HPDE6-E6E7 (cell line): ENCODE data around the gene SLC6A1.
"Not testable (repeated sequence)": the region's sequence is repeated elsewhere in the genome, so short reads cannot be mapped to it uniquely, and the experiment has no call there.

Source experiments
- DNase-seq: peaks from one replicate; pipeline ENCODE4 v3.0.0; 2011; ENCODE audit warnings: missing footprints; ENCODE audit errors: extremely low spot score

SLC6A1 gene

DNA sequence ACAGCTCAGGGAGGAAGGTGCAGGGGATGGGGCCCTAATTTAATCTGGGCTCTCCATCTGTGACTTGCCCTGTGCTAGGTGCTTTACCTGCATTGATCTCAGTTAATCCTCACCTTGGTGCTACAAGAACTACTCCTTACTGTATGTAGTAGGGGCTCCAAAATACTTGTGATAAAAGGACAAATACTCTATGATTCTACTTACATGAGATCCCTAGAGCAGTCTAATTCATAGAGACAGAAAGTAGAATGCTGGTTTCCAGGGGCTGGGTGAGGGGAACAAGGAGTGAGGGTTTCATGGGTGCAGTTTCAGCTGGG, 67.2 kb downstream of the SLC6A1 start:
- DNase-seq: no peak

DNA sequence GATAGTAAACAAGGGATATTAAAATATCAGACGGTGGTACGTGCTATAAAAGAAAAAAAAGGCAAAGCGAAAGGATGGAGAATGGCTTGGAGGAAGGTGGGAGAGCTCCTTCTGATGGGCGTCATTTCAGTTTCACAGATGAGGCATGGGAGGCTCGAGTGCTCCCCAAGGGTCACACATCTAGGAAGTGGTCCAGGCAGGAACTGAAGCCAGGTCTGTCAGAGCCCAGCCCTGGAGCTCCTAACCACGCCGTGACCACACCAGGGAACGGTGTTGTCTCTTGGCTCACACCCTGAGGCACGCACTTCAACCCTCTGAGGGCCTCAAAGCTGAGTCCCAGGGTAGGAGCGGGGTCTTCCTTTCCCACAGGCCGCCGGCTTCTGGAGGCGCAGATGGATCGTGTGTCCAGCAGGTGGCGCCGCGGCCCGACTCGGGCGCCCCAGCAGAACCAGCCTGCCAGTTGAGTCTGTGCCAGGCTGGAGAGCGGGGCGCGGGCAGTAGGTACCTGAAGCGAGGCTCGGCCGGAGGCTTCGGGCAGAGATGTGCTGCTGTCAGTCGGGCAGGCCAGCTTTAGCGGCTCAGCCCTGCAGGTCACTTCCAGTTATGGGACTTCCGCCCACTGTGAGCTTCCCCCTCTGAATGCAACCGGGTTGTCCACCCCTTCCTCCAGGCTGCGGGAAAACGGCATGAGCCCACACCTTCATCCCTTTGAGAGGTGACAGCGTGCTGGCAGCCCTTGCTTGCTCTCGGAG, 68.1 kb downstream of the SLC6A1 start:
- DNase-seq: peak; percentile 17

DNA sequence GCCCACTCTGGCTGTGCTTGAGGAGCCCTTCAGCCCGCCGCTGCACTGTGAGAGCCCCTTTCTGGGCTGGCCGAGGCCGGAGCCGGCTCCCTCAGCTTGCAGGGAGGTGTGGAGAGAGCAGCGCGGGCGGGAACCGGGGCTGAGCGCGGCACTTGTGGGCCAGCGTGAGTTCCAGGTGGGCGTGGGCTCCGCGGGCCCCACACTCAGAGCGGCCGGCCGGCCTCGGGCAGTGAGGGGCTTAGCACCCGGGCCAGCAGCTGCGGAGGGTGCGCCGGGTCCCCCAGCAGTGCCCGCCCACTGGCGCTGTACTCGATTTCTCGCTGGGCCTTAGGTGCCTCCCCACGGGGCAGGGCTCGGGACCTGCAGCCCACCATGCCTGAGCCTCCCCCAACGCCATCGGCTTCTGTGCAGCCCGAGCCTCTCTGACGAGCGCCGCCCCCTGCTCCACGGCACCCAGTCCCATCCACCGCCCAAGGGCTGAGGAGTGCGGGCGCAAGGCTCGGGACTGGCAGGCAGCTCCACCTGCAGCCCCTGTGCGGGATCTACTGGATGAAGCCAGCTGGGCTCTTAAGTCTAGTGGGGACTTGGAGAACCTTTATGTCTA, 68.8 kb downstream of the SLC6A1 start:
- DNase-seq: not testable (repeated sequence)

DNA sequence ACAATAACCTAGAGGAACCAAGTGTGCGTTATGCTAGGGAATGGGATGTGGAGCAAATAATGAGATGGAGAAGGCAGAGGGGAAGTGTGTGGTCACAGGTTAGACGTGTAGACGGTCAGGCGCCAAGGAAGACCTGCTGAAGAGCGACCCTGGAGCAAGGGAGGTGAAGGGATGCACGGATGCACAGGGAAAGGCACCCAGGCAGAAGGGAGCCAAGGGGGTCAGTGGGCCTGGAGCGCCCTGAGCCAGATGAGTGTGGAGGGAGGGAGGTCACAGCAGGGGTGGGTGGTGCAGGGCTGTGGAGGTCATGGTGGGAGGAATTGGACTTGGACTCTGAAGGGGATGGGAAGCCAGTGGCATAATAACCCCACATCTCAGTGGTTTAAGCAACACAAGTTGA, 70.2 kb downstream of the SLC6A1 start:
- no peak for DNase-seq

DNA sequence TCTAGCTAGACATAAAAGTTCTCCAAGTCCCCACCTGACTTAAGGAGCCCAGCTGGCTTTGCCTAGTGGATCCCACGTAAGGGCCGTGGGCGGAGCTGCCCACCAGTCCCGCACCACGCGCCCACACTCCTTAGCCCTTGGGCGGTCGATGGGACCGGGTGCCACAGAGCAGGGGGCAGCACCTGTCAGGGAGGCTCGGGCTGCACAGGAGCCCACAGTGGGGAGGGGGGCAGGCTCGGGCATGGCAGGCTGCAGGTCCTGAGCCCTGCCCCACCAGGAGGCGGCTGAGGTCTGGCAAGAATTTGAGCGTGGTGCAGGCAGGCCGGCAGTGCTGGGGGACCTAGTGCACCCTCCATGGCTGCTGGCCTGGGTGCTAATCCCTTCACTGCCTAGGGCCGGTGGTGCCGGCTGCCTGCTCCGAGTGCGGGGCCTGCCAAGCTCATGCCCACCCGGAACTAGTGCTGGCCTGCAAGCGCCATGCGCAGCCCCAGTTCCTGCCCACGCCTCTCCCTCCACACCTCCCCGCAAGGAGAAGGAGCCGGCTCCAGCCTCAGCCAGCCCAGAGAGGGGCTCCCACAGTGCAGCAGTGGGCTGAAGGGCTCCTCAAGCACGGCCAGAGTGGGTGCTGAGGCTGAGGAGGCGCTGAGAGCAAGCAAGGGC, 78.7 kb downstream of the SLC6A1 start:
- DNase-seq: no peak

DNA sequence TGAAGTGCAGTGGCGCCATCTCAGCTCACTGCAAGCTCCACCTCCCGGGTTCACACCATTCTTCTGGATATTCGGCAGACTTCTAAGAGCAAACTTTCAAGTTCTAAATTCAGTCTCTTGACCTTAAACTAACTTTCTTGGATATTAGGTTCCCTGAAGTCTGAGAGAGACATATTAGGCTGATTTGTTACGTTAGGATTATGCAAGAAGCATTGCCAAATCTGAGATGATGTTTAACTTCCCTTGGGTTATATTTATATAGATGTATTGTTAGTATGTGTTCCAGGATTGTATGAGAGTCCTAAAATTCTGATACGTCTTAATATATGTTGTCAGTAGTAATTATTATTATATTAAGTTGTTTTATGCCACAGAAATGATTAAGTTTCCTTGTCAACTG, 80.1 kb downstream of the SLC6A1 start:
- no peak for DNase-seq

DNA sequence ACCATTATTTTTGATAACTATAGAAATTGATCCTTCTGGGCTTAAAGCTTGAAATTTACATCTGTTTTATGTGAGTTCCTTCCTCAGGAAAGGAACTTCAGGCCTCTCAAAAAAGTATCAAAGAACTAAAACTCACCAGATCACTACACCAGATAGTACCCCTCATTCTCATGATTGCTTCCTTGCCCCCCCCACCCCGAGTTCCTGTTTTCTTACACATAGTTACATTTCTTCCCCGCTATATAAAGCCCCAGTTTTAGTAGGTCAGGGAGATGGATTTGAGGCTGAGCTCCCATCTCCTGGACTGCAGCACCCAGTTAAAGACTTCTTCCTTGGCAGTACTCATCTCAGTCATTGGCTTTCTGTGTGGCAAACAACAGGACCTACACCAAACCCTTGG, 81.5 kb downstream of the SLC6A1 start:
- no peak for DNase-seq

DNA sequence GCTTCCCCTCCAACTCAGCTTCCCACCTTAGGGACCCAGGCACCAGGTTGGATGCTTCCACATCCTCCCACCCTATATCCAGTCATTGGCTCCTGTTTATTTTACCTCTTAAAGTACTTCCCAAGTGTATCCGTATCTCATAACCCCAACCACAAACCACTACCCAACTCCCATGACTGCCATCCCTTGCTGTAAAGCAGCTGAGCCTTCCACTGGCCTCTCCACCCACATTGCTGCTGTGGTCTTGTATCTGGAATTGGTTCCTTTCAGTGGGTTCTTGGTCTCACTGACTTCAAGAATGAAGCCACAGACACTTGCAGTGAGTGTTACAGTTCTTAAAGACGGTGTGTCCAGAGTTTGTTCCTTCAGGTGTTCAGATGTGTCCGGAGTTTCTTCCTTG, 81.9 kb downstream of the SLC6A1 start:
- no peak for DNase-seq

DNA sequence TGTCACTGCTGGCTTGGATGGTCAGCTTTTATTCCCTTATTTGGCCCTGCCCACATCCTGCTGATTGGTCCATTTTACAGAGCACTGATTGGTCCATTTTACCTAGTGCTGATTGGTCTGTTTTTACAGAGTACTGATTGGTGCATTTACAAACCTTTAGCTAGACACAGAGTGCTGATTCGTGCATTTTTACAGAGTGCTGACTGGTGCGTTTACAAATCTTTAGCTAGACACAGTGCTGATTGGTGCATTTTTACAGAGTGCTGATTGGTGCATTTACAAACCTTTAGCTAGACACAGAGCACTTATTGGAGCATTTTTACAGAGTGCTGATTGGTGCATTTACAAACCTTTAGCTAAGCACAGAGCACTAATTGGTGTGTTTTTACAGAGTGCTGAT, 82.6 kb downstream of the SLC6A1 start:
- DNase-seq: not testable (repeated sequence)

DNA sequence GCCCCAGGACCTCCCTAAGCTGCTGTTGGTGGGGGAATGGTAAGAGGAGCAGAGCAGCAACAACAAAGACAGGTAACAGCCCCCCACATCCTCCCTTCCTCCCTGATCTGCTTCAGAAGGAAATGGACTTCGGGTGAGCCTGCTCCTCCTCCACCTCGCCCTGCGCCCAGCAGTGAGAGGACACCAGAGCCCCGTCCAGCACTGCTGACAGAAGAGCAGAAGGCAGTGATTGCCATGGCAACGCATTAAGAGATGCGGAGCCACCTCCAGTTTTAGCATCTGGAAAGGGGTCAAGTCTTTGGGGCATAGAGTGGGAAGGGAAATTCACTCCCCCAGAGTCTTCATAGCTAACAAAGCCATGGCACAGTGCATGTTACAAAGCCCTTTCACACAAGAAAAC, 84.2 kb downstream of the SLC6A1 start:
- DNase-seq: no peak

DNA sequence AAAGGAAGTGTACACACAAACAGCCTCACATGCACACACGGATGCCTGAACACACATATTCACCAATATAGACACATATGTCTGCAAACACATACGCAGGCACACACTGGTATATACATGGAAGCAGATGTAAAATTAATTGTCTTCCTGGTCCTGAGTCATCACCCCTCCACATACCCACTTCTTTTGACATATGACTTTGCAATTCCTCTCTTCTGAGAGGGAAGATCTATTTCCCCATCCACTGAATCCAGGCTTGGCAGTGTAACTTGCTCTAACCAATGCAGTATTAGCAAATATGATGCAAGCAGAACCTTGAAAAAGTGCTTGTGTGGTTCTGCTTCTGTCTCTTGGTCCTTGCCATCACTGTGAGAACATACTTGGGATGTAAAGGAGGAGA, 84.9 kb downstream of the SLC6A1 start:
- DNase-seq: no peak

DNA sequence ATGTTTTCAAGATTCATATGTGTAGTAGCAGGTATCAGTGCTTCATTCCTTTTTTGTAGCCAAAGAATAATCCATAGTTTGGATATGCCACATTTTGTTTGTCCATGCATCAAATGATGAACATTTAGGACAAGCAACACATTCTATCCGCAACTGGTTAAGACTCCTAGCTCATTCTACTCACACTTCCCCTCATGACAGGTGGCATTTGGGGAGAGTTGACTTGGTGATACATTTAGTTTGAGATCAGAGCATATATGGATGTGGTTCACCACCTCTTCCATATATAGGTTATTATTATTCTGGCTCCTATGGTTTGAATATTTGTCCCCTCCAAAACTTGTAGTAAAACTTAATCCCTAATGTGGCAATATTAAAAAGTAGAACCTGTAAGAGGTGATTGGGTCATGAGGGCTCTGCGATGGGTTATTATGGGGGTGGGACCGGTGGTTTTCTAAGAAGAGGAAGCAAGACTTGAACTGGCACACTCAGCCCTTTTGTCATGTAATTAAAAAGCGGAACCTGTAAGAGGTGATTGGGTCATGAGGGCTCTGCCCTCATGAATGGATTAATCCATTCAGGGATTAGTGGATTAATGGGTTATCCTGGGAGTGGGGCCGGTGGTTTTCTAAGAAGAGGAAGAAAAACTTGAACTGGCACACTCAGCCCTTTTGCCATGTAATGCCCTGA, 86.4 kb downstream of the SLC6A1 start:
- DNase-seq: no peak

DNA sequence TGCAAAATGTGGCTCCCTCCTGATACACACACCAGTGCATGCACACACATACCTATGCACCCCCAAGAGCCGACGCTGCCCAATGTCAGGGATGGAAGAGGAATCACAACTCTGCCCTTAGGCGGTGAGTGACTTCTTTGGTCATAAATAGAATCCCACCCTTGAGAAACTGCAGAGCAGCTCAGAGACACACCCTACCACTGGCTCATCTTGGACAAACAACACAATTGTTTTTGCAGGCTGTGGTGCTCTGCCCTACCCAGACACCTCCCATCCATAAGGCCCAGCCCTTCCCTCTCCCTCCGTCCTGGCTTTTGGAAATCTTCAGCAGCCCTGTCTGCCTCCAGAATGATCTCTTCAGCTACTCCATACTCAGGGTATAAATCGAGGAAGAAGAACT, 87.9 kb downstream of the SLC6A1 start:
- no peak for DNase-seq

DNA sequence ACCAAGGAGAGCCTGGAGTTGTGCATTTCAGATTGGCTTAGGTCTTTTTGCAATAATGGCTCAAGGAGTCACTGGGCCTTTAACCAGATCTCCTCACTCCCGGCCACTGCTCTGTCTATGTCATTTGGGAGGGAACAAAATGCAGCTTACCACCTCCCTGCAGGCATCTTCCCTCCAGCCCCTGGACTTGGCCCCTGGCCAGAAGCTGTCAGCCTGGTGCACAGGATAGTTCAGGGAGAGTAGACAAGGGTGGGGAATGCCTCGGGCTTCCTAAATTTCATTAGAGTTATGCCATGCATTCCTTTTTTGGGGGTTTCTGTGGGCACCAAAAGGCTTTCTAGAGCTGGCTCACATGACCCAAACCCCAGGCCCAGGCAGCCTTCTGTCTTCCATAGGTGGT, 91.5 kb downstream of the SLC6A1 start:
- no peak for DNase-seq

DNA sequence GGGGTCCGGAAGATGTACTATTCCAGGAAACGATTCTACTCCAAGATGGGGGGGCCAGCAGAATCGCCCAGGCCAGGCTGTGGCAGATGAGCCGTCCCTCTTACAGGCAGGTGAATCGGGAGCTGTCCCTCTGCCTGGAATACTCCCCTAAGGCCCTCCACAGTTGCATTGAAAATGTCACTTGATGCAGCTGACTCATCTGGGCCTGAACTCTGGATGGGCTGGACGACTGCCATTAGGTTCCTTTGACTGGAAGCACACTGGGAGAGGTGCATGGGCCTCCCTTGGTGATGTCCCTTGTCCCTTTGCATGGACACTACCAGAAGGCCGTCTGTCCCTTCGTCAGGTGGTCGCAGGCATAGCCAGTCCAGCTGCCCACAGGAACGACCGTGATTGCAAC, 92.1 kb downstream of the SLC6A1 start:
- no peak for DNase-seq

DNA sequence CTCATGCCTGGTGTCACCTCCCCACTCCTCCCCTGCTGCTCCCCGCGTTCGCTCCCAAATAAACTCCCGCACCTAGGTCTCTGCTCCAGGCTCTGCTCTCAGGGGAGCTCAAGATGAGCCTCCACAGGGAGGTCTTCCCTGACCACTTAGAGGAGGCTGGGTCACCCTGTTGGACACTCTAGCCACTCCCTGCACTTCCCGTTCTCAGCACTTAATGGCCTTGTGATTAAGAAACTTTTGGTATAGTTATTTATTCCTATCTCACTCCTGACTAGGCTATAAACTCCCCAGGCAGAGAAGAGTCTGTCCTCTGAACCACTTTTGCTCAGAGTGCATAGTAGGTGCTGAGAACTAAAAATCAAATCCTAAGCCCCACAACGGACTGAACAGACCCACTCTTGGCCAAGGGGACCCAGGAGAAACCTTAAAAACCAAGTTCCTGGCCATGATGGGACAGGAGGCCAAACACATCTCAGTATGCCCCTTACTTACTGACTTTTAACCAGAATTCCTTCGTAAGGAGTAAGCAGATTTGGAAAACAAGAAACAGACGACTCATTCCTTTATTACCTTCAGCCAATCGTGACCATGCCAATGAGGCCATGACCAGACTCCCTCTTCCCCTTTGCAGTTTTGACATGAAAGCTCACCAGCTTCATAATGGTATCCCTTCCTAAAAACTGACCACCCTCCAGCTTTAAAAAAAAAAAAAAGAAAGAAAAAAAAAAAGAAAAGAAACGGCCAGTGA, 92.7 kb downstream of the SLC6A1 start:
- no peak for DNase-seq

DNA sequence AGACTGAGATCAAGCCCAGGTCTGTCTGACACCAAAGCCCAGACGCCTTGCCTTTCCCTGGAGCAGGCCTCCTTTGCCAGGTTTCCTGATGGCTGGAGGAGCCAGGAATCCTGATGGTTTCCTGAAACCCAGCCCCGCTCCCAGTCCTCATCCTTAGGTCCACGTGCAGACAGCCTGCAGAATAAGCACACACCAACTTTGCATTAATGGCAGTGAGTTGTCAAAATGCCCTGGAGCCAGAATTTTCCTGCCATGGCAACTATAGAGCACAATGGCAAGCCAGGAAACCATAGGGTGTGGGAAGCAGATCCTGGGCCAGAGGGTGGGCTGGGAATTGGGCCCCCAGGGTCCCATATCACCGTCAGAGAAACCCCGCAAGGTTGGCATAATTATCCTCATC, 94.3 kb downstream of the SLC6A1 start:
- no peak for DNase-seq

DNA sequence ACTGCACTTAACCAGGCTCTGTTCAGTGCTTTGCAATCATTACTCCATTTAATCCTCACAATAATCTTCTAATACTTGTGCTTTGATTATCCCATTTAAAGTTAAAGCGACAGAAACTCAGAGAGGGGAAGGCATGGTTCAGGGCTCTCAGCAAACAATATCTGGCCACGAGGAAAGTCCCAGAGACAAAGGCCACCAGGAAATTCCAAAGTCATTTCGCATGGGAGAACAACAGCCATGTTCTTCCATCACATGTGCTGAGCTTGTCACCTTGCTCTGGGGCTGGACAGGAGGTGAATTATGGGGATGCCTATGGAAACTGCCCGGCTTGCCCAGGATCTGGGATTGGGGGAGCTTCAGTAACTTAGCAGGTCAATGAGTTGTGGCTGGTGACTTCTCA, 95.5 kb downstream of the SLC6A1 start:
- DNase-seq: no peak

DNA sequence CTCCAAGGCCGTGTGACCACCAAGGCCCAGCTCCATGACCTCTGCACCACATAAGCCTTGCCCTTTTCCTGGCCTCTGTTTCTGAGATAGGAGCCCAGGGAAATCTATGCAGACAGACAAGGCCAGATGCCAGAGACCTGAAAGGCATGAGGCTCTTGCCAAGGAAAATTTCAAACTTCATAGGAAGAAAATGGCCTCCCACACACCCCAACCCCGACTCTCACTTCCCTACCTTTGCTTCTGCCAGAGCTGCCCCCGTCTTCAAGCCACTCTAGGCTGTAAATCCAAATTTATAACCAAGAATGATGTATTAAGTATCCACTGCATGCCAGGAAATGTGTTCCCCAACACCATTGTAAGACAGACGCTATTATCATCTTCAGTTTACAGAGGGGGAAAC, 96.3 kb downstream of the SLC6A1 start:
- no peak for DNase-seq
